Ascending aorta (tissue), 2 donors: ENCODE data around the gene CEBPZOS. TPM values are rescaled to one million over a fixed set of nuclear protein-coding genes. Genes with fewer than 3 reads are reported as not detected.

Experiments
- DNase-seq, 2 donors: peaks; one replicate each; pipeline ENCODE4 v3.0.0-alpha.2; 2019; ENCODE audit warnings: low spot score in 2 of 2
- H3K27ac ChIP-seq, 2 donors: fragments of 200-600 bp; sonication (generic); one replicate each; pipeline ENCODE4 v1.5.1; 2016 to 2017; ENCODE audit warnings: mild to moderate bottlenecking in 1 of 2
- H3K27me3 ChIP-seq: fragments of 200-600 bp; sonication (generic); one replicate; pipeline ENCODE4 v1.5.1; 2017
- H3K36me3 ChIP-seq, 2 donors: fragments of 200-600 bp; sonication (generic); one replicate each; pipeline ENCODE4 v1.5.1; 2016
- H3K4me1 ChIP-seq, 2 donors: fragments of 200-600 bp; sonication (generic); one replicate each; pipeline ENCODE4 v1.5.1; 2016 to 2017; ENCODE audit warnings: mild to moderate bottlenecking in 1 of 2
- H3K4me3 ChIP-seq, 2 donors: fragments of 200-600 bp; sonication (generic); one replicate each; pipeline ENCODE4 v1.5.1; 2016 to 2017; ENCODE audit warnings: mild to moderate bottlenecking in 1 of 2
- H3K9me3 ChIP-seq, 2 donors: fragments of 200-600 bp; sonication (generic); one replicate each; pipeline ENCODE4 v1.5.1; 2016
- intact Hi-C: fragments of 100-400 bp; cut with DNase I; formaldehyde crosslinking; loops from one replicate; pipeline ENCODE4 v1.15.1; 2023
- total RNA-seq: library from RNA; depleted of rRNA; stranded (reverse); fragments of >200 nt; gene quantifications from one replicate; pipeline ENCODE4 v1.1.0, GENCODE V29; 2016
- TF ChIP-seq, protein P1 (sequence below), 3 experiments: fragments of 200-600 bp in 2 of 3; fragments of 450-650 bp in 1 of 3; sonication (generic) in 2 of 3; IDR thresholded peaks; one replicate each; pipeline ENCODE4 v1.5.1; 2016 to 2019; ENCODE audit warnings: antibody characterized with exemption in 3 of 3, mild to moderate bottlenecking in 1 of 3, moderate library complexity in 1 of 3

Gene CEBPZOS
- 2.9 TPM for total RNA-seq

DNA sequence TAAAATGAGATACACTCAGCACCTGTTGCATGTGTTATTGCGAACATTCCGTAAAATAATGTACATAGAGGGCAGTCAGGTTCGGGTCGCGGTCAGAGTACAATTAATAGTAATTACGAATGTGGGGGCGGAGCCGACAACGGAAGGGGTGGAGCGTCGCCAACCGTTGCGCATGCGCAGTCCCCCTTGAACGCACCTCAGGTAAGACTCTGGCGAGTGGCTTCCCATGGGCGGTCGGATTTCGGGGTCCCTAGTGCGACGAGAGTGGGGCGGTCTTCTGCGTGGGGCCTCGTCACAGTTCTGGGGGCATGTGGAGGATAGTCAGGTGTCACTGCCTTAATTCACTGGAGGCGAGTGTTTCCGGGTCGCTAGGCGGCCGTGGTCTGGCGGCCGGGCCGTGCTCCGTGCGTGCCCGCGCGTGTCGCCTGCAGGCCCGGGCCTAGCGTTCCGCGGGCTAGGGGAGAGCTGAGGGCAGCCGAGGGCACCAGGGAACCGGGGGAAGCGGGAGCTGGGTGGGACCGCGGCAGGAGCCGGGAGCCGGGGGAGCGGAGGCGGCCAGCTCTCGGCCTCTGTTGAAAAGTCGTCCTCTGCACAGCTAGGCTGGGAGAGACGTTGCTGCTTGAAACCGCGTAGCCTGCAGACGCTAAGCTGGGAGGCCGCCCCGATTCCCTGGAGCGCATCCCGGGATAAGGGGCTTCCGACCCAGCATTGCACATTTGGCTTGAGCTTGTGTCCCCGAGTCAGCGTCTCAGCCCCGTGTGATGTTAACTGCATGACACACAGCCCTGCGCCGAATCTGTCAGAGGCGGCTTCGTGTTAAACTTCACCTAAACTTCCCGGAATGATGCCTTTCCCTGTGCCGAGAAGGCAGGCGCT, at the start of gene CEBPZOS:
Gene CEBPZOS (plus strand): TSS at position 177 of the 876 bp plus-strand sequence. CDS start 3,209 bp downstream, outside the sequence.
- TF ChIP-seq, protein P1, sequence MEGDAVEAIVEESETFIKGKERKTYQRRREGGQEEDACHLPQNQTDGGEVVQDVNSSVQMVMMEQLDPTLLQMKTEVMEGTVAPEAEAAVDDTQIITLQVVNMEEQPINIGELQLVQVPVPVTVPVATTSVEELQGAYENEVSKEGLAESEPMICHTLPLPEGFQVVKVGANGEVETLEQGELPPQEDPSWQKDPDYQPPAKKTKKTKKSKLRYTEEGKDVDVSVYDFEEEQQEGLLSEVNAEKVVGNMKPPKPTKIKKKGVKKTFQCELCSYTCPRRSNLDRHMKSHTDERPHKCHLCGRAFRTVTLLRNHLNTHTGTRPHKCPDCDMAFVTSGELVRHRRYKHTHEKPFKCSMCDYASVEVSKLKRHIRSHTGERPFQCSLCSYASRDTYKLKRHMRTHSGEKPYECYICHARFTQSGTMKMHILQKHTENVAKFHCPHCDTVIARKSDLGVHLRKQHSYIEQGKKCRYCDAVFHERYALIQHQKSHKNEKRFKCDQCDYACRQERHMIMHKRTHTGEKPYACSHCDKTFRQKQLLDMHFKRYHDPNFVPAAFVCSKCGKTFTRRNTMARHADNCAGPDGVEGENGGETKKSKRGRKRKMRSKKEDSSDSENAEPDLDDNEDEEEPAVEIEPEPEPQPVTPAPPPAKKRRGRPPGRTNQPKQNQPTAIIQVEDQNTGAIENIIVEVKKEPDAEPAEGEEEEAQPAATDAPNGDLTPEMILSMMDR (IDR thresholded peaks at IDR 0.05): no peak
- Histone ChIP-seq H3K36me3 (peaks cover 17 to 18% of the 10 kb centered on the region in 2 donors), H3K27me3 (no peaks in the 10 kb centered on the region), H3K9me3 (peaks cover 0 to under 1% of the 10 kb centered on the region in 2 donors), H3K4me3 (peak within 1 kb of the TSS; percentile 86 to 94), H3K4me1 (peaks cover 0 to 5% of the 10 kb centered on the region in 2 donors), H3K27ac (peak within 1 kb of the TSS; percentile 94 to 97)
- intact Hi-C loops: loop anchor here (2.0 kb wide), 2 partner anchors 34 to 40 kb away; partner anchors contain the start of genes CEBPZ, EIF2AK2 and NDUFAF7
- DNase-seq: peak; percentile 43 to 89

DNA sequence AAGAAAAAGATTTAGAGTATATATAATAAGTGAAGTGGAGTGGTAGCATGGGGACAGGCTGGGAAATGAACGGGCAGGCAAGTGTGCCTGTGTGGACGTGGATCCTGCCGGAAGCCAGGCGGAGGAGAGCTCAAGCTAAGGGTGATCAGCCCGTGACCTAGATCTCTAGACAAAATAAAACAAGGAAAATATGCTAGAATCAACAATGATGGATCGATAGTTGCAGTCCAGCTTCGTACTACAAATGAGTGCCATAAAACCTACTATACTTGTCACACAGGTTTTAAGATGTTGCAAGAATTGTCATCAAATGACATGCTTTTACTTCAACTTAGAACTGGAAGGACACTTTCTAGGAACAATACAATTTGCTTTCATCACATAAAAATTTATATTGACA, 48.0 kb upstream of the CEBPZOS start:
- Histone ChIP-seq H3K4me3 (no peak overlapping the region), H3K9me3 (no peaks in the 10 kb centered on the region), H3K27me3 (no peaks in the 10 kb centered on the region), H3K27ac (no peak overlapping the region), H3K36me3 (peaks cover 36 to 45% of the 10 kb centered on the region in 2 donors), H3K4me1 (peaks cover 0 to 3% of the 10 kb centered on the region in 2 donors)
- TF ChIP-seq, protein P1 (IDR thresholded peaks at IDR 0.05): no peak
- intact Hi-C loops: no loop called here
- no peak for DNase-seq

DNA sequence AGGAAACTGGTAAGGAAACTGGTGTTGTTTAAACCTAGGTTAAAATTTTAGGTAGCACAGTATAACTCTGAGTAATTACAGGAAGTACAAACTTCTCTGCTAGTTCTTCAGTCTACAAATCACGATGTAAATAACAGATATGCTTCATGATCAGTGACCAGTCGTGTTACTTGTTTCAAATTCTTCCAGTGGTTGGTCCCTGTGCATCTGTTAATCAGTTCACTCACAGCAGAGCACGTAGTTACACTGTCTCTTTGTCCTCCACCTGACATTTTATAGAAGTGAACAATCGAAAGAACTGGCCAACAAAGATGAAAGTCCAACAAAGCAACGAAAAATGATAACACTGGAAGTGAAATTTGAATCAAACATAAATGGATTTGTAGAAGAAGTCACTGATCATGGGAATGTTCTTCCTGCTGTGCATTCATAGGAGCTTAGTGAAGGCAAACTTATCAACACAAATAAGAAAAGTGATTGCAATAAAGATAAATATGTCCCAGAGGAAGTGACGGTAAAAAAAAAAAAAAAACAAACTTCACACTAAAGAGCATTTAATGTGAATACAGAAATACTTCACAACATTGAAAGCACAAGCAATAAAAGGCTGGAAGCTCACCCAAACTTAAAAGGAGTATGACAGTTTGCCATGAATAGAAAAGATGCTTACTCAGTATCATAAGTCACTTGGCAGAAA, 46.5 kb upstream of the CEBPZOS start:
- intact Hi-C loops: no loop called here
- Histone ChIP-seq H3K27ac (no peak overlapping the region), H3K4me3 (no peak overlapping the region), H3K36me3 (peaks cover 23 to 32% of the 10 kb centered on the region in 2 donors), H3K9me3 (no peaks in the 10 kb centered on the region), H3K4me1 (peaks cover 0 to 4% of the 10 kb centered on the region in 2 donors), H3K27me3 (no peaks in the 10 kb centered on the region)
- TF ChIP-seq, protein P1 (IDR thresholded peaks at IDR 0.05): no peak
- DNase-seq: no peak

DNA sequence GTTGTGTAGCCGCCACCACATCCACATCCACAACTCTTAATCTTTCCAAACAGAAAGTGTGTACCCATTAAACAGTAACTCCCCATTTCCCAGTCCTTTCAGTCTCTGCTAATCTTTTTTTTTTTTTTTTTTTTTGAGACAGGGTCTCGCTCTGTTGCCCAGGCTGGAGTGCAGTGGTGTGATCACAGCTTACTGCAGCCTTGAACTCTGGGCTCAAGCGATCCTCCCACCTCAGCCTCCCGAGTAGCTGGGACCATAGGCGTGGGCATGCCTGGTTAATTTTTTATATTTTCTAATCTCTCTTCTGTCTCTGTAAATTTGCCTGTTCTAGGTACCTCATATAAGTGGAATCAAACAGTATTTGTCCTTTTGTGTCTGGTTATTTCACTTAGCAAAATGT, 43.1 kb upstream of the CEBPZOS start:
- H3K4me1 ChIP-seq: peaks cover 6 to 19% of the 10 kb centered on the region in 2 donors
- peaks cover 0 to 11% of the 10 kb centered on the region in 2 donors for H3K36me3 ChIP-seq
- no peak overlapping the region for H3K4me3 ChIP-seq
- intact Hi-C loops: no loop called here
- no peak for DNase-seq
- no peaks in the 10 kb centered on the region for H3K27me3 ChIP-seq
- H3K9me3 ChIP-seq: no peaks in the 10 kb centered on the region
- no peak overlapping the region for H3K27ac ChIP-seq
- TF ChIP-seq, protein P1 (IDR thresholded peaks at IDR 0.05): no peak

DNA sequence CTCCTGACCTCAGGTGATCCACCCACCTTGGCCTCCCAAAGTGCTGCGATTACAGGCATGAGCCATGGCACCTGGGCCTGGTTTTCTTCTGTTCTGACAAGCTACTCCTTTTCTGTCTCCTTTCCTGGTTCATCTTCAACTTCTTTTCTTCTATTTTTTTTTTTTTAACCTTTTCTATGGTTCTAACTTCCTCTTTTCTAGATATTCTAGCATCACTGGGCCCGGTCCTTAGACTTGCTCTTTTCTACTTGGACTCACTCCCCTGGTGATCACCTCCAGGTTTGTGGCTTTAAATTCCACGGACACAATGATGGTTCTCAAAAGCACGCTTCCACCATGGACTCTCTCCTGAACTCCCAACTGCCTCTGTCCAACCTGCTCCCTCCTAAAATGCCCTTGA, 41.5 kb upstream of the CEBPZOS start:
- intact Hi-C loops: loop anchor here (5.0 kb wide), 1 partner anchor 173 kb away; no protein-coding TSS in a partner anchor
- Histone ChIP-seq H3K27ac (no peak overlapping the region), H3K36me3 (peaks cover 0 to 6% of the 10 kb centered on the region in 2 donors), H3K4me3 (no peak overlapping the region), H3K9me3 (no peaks in the 10 kb centered on the region), H3K27me3 (no peaks in the 10 kb centered on the region), H3K4me1 (peaks cover 6 to 19% of the 10 kb centered on the region in 2 donors)
- no peak for DNase-seq
- TF ChIP-seq, protein P1 (IDR thresholded peaks at IDR 0.05): no peak
